IPS-NIHi7 (cell line): ENCODE data around the gene KANSL1.

ENCODE experiments used
- DNase-seq: peaks from one replicate; pipeline ENCODE4 v3.0.0; 2012; ENCODE audit warnings: mixed read lengths; ENCODE audit errors: extremely low spot score

KANSL1 gene

DNA sequence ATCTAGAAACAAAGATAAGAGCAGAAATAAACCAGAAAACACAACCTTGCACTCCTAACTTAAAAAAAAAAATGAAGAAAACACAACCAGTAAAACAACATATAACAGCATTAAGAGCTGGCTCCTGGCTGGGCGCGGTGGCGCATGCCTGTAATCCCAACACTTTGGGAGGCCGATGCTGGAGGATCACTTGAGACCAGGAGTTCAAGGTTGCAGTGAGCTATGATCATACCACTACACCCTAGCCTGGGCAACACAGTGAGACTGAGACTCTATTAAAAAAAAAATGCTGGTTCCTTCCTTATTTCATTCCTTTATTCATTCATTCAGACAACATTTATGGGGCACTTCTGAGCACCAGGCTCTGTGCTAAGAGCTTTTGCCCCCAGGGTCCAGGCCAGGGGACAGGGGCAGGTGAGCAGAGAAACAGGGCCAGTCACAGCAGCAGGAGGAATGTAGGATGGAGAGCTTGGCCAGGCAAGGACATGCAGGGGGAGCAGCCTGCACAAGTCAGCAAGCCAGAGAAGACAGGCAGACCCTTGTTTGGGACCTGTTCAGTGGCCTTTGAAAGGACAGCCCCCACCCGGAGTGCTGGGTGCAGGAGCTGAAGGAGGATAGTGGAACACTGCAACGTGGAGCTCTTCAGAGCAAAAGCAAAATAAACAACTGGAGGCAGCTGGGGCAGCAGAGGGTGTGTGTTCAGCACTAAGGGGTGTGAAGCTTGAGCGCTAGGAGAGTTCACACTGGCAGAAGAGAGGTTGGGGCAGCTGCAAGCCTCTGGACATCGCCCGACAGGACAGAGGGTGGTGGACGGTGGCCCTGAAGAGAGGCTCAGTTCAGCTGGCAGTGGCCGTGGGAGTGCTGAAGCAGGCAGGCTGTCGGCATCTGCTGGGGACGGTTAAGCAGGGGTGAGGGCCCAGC lies 191.6 kb downstream of the KANSL1 start:
- no peak for DNase-seq

- DNase-seq = no peak
Observed at GRCh38 chr17:46000757-46001156, 192.5 kb downstream of the KANSL1 start.

- no peak for DNase-seq
Observed at GRCh38 chr17:46000292-46000691, 192.9 kb downstream of the KANSL1 start.

DNA sequence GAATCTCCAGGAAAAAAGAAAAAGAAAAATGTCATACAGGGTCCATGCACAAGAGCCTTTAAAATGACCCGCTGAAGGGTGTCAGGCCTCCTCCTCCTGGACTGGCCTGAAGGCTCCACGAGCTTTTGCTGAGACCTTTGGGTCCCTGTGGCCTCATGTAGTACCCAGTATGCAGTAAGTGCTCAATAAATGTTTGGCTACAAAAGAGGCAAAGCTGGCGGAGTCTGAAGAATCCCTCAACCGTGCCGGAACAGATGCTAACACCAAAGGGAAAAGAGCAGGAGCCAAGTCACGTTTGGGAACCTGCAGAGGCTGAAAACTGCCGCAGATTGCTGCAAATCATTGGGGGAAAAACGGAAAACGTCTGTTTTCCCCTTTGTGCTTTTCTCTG lies 193.3 kb downstream of the KANSL1 start:
- no peak for DNase-seq

DNA sequence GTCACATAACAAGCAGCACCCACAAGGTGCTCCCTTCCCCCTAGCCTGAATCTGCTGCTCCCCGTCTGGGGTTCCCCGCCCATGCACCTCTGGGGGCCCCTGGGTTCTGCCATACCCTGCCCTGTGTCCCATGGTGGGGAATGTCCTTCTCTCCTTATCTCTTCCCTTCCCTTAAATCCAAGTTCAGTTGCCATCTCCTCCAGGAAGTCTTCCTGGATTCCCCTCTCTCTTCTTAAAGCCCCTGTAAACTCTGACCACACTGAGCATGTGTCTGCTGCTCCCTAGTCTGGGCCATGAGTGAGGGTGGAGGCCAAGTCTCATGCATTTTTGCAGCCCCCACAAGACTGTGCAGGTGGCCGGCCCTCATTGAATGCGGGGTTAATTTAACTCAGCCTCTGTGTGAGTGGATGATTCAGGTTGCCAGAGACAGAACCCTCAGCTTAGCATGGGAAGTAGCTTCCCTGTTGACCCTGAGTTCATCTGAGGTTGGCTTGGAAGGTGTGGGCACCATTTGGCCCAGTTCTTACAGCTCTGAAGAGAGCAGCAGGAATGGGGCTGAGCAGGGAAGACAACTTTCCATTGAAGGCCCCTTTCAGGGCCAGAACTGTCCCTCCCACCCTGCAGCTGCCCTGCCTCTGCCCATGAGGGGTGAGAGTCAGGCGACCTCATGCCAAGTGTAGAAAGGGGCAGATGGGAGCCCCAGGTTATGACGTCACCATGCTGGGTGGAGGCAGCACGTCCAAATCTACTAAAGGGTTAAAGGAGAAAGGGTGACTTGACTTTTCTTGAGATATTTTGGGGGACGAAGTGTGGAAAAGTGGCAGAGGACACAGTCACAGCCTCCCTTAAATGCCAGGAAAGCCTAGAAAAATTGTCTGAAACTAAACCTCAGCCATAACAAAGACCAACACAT lies 194.0 kb downstream of the KANSL1 start, which contains the start of gene STH:
STH (plus strand) TSS at position 264 of the 913 bp plus-strand sequence; CDS start at position 294, 30 bp downstream.
- DNase-seq = no peak

GRCh38 chr17:45997624-45998023 lies 195.6 kb downstream of the KANSL1 start:
- no peak for DNase-seq

GRCh38 chr17:45997166-45997565 lies 196.1 kb downstream of the KANSL1 start:
- no peak for DNase-seq

DNA sequence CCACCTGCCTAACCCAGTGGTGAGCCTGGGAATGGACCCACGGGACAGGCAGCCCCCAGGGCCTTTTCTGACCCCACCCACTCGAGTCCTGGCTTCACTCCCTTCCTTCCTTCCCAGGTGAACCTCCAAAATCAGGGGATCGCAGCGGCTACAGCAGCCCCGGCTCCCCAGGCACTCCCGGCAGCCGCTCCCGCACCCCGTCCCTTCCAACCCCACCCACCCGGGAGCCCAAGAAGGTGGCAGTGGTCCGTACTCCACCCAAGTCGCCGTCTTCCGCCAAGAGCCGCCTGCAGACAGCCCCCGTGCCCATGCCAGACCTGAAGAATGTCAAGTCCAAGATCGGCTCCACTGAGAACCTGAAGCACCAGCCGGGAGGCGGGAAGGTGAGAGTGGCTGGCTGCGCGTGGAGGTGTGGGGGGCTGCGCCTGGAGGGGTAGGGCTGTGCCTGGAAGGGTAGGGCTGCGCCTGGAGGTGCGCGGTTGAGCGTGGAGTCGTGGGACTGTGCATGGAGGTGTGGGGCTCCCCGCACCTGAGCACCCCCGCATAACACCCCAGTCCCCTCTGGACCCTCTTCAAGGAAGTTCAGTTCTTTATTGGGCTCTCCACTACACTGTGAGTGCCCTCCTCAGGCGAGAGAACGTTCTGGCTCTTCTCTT lies 196.8 kb downstream of the KANSL1 start:
- no peak for DNase-seq

DNA sequence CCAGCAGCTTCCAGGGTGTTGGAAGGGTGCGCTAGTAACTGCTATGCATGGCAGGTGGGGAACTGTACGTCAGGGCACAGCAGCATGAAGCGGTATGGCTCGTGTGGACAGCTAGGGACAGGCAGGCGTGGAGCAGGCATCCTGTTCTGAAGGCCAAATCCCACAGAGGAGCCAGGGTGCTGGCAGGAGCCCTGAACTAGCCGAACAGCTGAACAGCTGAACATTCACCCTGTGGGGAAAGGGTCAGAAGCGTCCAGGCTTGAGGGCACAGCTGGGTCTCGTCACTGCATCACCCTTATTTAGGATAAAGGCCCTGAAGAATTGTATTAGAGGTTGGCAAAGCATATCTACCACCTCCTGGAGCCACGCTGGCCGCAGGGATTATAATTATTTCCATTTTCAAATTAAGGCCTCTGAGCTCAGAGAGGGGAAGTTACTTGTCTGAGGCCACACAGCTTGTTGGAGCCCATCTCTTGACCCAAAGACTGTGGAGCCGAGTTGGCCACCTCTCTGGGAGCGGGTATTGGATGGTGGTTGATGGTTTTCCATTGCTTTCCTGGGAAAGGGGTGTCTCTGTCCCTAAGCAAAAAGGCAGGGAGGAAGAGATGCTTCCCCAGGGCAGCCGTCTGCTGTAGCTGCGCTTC lies 197.5 kb downstream of the KANSL1 start:
- no peak for DNase-seq

DNA sequence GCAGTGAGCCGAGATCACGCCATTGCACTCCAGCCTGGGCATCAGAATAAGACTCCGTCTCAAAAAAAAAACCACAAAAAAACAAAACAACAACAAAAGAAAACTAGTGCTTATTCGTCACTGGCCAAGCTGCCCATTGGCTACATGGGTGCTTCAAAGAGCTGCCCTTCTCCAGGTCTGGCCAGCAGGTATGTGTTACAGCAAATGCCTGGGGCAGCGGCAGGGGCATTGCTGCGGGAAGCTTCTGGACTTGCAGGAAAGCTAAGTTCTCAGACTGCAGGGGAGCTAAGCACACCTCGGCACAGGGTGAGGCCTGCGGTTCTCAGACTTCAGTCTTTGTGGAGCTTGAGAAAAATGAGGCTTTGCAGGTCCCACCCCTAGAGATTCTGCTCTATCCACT lies 198.2 kb downstream of the KANSL1 start:
- no peak for DNase-seq

DNA sequence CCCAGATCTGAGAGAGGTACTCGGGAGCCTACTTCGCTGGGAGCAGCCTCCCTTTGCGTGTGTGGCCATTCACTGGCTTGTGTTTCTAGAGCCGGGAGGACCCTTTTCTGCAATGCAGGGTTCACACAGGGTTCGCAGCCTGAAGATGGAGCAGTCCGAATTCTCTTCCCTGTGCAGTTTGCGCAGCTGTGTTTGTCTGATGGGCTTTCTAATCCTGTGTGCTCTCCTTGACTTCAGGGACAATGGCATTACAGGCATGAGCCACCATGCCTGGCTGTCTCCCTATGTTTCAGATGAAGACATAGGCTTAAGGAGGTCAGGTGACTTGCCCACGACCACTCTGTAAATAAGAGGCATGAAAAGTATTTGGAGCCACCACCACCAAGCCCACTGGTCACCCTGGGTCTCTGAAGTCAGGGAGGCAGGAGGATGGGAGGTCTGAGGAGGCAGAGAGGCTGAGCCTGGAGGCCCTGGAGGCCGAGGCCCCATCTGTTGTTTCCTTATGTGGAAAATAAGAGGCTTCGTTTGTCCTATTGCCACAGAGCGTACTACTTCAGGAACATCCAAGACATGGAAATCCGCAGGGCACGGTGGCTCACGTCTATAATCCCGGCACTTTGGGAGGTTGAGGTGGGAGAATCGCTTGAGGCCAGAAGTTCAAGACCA lies 199.1 kb downstream of the KANSL1 start:
- DNase-seq = no peak

- DNase-seq = no peak
Observed at GRCh38 chr17:45992904-45993303, 200.3 kb downstream of the KANSL1 start.

DNA sequence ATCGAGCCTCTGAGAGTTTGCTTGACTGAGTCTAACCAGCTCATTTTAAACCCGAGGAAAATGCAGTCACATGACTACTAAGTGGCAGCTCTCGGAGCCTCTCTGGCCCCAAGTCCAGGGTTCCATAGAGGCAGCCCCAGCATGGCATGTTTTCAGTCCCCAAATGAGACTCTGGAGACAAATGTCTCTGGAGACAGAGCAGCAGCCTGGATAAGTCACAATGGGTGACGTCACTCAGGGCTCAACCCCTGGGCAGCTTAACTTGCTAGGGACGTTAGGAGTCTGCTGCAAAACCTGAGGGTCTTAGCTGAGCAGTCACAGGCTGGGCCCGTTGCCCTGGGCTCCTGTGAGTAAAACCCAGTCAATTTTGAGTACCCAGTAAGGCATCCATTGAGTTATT lies 201.1 kb downstream of the KANSL1 start:
- DNase-seq = no peak

- no peak for DNase-seq
Observed at GRCh38 chr17:45991341-45991740, 201.9 kb downstream of the KANSL1 start.

DNA sequence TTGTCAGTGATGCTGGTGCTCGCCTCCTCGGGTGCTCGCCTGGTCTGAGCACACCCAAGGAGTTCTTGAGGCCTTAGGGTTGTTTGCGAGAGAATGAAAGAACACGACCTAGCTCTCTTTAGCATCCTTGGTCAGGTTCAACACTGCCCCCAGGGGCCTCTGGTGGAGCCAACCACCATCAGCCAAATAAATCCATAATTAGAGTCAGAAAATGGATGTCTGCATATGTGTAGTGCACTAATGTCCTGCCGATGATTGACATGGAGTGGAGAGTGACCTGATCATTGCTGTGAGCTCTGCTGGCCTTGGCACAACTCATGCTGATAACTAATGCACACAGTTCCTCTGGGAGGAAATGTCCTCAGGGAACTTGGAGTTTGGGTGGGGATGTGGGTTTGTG lies 202.3 kb downstream of the KANSL1 start:
- no peak for DNase-seq

DNA sequence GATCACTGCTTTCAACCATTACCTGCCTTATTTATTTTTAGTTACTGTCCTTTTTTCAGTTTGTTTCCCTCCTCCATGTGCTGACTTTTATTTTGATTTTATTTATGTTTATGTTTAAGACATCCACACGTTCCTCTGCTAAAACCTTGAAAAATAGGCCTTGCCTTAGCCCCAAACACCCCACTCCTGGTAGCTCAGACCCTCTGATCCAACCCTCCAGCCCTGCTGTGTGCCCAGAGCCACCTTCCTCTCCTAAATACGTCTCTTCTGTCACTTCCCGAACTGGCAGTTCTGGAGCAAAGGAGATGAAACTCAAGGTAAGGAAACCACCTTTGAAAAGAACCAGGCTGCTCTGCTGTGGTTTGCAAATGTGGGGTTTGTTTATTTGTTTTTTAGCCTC lies 203.5 kb downstream of the KANSL1 start:
- DNase-seq = no peak

- no peak for DNase-seq
Observed at GRCh38 chr17:45987706-45988105, 205.5 kb downstream of the KANSL1 start.

DNA sequence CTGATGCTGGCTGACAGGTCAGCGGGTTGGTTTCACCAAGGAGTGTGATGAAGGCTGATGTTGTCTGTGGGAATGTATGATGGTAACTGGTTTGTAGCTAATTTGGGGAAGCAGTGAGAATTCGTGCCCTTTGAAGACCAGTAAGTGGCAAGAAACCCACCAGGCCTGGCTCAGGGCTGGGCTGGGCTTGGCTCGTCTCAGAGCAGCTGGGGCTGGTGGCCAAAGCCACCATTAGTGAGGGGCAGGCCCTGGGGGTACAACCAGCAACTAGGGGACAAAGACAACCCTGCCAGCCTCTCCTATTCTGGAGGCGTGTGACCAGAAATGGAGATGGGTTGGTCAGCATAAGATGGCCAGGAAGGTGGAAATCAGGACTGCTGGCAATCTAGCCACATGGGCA lies 207.2 kb downstream of the KANSL1 start:
- DNase-seq = no peak

GRCh38 chr17:45985447-45985846 lies 207.8 kb downstream of the KANSL1 start:
- no peak for DNase-seq

GRCh38 chr17:45984368-45984767 lies 208.9 kb downstream of the KANSL1 start:
- no peak for DNase-seq
